SK-N-SH treated with all-trans-retinoic acid at 6 μM for 48 hours (cell line): Measurements from ENCODE around the gene ZDHHC4.

Experiments
- ATAC-seq: fragments of 200-7000 bp; cut with Tn5 transposase; 3 replicates; pipeline ENCODE4 v1.9.1; 2020; ENCODE audit warnings: mild to moderate bottlenecking, moderate library complexity
- ARNTL ChIP-seq: fragments of 450-650 bp; formaldehyde crosslinking; IDR thresholded peaks from 2 replicates; pipeline ENCODE4 v1.5.0; 2020; ENCODE audit warnings: low read depth, mild to moderate bottlenecking, moderate library complexity, borderline replicate concordance
- CSDC2 ChIP-seq: fragments of 250-450 bp; sonication (Bioruptor Pico); IDR thresholded peaks from 2 replicates; pipeline ENCODE4 v1.5.0; 2020; ENCODE audit warnings: mild to moderate bottlenecking, moderate library complexity
- CSRNP3 ChIP-seq: fragments of 250-450 bp; sonication (Bioruptor Pico); IDR thresholded peaks from 2 replicates; pipeline ENCODE4 v1.5.1; 2021; ENCODE audit warnings: mild to moderate bottlenecking, moderate library complexity
- ESRRG ChIP-seq: fragments of 250-450 bp; sonication (Bioruptor Pico); IDR thresholded peaks from 2 replicates; pipeline ENCODE4 v1.6.1; 2021; ENCODE audit warnings: mild to moderate bottlenecking
- GLIS3 ChIP-seq: fragments of 250-450 bp; sonication (Bioruptor Pico); IDR thresholded peaks from 2 replicates; pipeline ENCODE4 v1.5.0; 2020; ENCODE audit warnings: mild to moderate bottlenecking, moderate library complexity
- ISL1 ChIP-seq: fragments of 250-450 bp; sonication (Bioruptor Pico); IDR thresholded peaks from 2 replicates; pipeline ENCODE4 v2.1.2; 2022; ENCODE audit warnings: mild to moderate bottlenecking, moderate library complexity
- OSR1 ChIP-seq: fragments of 250-450 bp; sonication (Bioruptor Pico); IDR thresholded peaks from 2 replicates; pipeline ENCODE4 v1.8.0; 2022; ENCODE audit warnings: moderate library complexity, mild to moderate bottlenecking, inconsistent platforms
- POU6F1 ChIP-seq: fragments of 250-450 bp; sonication (Bioruptor Pico); IDR thresholded peaks from 2 replicates; pipeline ENCODE4 v1.8.0; 2021; ENCODE audit warnings: low read depth, mild to moderate bottlenecking, moderate library complexity, borderline replicate concordance
- PPARA ChIP-seq: fragments of 250-450 bp; sonication (Bioruptor Pico); IDR thresholded peaks from 2 replicates; pipeline ENCODE4 v1.5.0; 2020; ENCODE audit warnings: mild to moderate bottlenecking, borderline replicate concordance
- RARB ChIP-seq: fragments of 250-450 bp; sonication (Bioruptor Pico); IDR thresholded peaks from 2 replicates; pipeline ENCODE4 v1.8.0; 2021; ENCODE audit warnings: mild to moderate bottlenecking, moderate library complexity
- TCF4 ChIP-seq: fragments of 250-450 bp; sonication (Bioruptor Pico); IDR thresholded peaks from 2 replicates; pipeline ENCODE4 v1.8.0; 2021; ENCODE audit warnings: mild to moderate bottlenecking, moderate library complexity, borderline replicate concordance
- TOX ChIP-seq: fragments of 250-450 bp; sonication (Bioruptor Pico); IDR thresholded peaks from 2 replicates; pipeline ENCODE4 v1.8.0; 2021; ENCODE audit warnings: mild to moderate bottlenecking, moderate library complexity, borderline replicate concordance
- ZC3H10 ChIP-seq: fragments of 250-450 bp; sonication (Bioruptor Pico); IDR thresholded peaks from 2 replicates; pipeline ENCODE4 v1.5.1; 2021; ENCODE audit warnings: mild to moderate bottlenecking, moderate library complexity
- ZFP3 ChIP-seq: fragments of 250-450 bp; sonication (Bioruptor Pico); IDR thresholded peaks from 2 replicates; pipeline ENCODE4 v1.5.0; 2020; ENCODE audit warnings: mild to moderate bottlenecking, moderate library complexity
- ZFP30 ChIP-seq: fragments of 450-650 bp; formaldehyde crosslinking; IDR thresholded peaks from 2 replicates; pipeline ENCODE4 v1.5.0; 2022; ENCODE audit warnings: mild to moderate bottlenecking, moderate library complexity
- ZNF565 ChIP-seq: fragments of 450-650 bp; formaldehyde crosslinking; conservative IDR thresholded peaks from 2 replicates; pipeline ENCODE4 v1.5.0; 2020; ENCODE audit warnings: low read depth, mild to moderate bottlenecking, moderate library complexity
- ZNF70 ChIP-seq: fragments of 450-650 bp; formaldehyde crosslinking; IDR thresholded peaks from 2 replicates; pipeline ENCODE4 v1.5.0; 2020; ENCODE audit warnings: mild to moderate bottlenecking, moderate library complexity
- ZNF8 ChIP-seq: fragments of 450-650 bp; formaldehyde crosslinking; IDR thresholded peaks from 2 replicates; pipeline ENCODE4 v1.5.0; 2020; ENCODE audit warnings: mild to moderate bottlenecking, moderate library complexity
- TF ChIP-seq, protein P1 (sequence below): fragments of 250-450 bp; sonication (Bioruptor Pico); IDR thresholded peaks from 2 replicates; pipeline ENCODE4 v1.5.1; 2020; ENCODE audit warnings: low read depth, mild to moderate bottlenecking, moderate library complexity
- TF ChIP-seq, protein P2 (sequence below): fragments of 250-450 bp; sonication (Bioruptor Pico); IDR thresholded peaks from 2 replicates; pipeline ENCODE4 v1.5.0; 2020; ENCODE audit warnings: mild to moderate bottlenecking, moderate library complexity
- TF ChIP-seq, protein P3 (sequence below): fragments of 250-450 bp; sonication (Bioruptor Pico); IDR thresholded peaks from 2 replicates; pipeline ENCODE4 v1.8.0; 2020; ENCODE audit warnings: mild to moderate bottlenecking, moderate library complexity, borderline replicate concordance

The ZDHHC4 gene

GRCh38 chr7:6563936-6564770 is 13.1 kb upstream of the ZDHHC4 start:
- no peak for ATAC-seq
- TF ChIP-seq ZNF565 (no peak), CSRNP3 (no peak), ZFP3 (CRISPR knock-in tag) (no peak), ZC3H10 (CRISPR knock-in tag) (no peak), ZFP30 (CRISPR knock-in tag) (no peak), ESRRG (CRISPR knock-in tag) (no peak), ISL1 (CRISPR knock-in tag) (no peak), TCF4 (CRISPR knock-in tag) (no peak), RARB (no peak), CSDC2 (CRISPR knock-in tag) (no peak), PPARA (CRISPR knock-in tag) (no peak), ARNTL (no peak), ZNF70 (no peak), OSR1 (CRISPR knock-in tag) (no peak), TOX (CRISPR knock-in tag) (no peak), GLIS3 (no peak)
- TF ChIP-seq, protein P1, sequence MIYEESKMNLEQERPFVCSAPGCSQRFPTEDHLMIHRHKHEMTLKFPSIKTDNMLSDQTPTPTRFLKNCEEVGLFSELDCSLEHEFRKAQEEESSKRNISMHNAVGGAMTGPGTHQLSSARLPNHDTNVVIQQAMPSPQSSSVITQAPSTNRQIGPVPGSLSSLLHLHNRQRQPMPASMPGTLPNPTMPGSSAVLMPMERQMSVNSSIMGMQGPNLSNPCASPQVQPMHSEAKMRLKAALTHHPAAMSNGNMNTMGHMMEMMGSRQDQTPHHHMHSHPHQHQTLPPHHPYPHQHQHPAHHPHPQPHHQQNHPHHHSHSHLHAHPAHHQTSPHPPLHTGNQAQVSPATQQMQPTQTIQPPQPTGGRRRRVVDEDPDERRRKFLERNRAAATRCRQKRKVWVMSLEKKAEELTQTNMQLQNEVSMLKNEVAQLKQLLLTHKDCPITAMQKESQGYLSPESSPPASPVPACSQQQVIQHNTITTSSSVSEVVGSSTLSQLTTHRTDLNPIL (CRISPR knock-in tag), result no peak
- TF ChIP-seq, protein P2, sequence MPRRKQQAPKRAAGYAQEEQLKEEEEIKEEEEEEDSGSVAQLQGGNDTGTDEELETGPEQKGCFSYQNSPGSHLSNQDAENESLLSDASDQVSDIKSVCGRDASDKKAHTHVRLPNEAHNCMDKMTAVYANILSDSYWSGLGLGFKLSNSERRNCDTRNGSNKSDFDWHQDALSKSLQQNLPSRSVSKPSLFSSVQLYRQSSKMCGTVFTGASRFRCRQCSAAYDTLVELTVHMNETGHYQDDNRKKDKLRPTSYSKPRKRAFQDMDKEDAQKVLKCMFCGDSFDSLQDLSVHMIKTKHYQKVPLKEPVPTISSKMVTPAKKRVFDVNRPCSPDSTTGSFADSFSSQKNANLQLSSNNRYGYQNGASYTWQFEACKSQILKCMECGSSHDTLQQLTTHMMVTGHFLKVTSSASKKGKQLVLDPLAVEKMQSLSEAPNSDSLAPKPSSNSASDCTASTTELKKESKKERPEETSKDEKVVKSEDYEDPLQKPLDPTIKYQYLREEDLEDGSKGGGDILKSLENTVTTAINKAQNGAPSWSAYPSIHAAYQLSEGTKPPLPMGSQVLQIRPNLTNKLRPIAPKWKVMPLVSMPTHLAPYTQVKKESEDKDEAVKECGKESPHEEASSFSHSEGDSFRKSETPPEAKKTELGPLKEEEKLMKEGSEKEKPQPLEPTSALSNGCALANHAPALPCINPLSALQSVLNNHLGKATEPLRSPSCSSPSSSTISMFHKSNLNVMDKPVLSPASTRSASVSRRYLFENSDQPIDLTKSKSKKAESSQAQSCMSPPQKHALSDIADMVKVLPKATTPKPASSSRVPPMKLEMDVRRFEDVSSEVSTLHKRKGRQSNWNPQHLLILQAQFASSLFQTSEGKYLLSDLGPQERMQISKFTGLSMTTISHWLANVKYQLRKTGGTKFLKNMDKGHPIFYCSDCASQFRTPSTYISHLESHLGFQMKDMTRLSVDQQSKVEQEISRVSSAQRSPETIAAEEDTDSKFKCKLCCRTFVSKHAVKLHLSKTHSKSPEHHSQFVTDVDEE (CRISPR knock-in tag), result no peak

- ATAC-seq, result peak; percentile 26; the same call in 1 of the 3 replicates
- no peak for TF ChIP-seq PPARA (CRISPR knock-in tag)
- TF ChIP-seq ISL1 (CRISPR knock-in tag), result no peak
- TF ChIP-seq ZNF70, result no peak
- no peak for TF ChIP-seq ZFP30 (CRISPR knock-in tag)
- TF ChIP-seq ZC3H10 (CRISPR knock-in tag), result no peak
- TF ChIP-seq GLIS3, result no peak
- TF ChIP-seq, protein P2 (CRISPR knock-in tag), result no peak
- TF ChIP-seq, all 23 proteins: peak for 0
Observed at GRCh38 chr7:6565655-6566054, 11.6 kb upstream of the ZDHHC4 start.

DNA sequence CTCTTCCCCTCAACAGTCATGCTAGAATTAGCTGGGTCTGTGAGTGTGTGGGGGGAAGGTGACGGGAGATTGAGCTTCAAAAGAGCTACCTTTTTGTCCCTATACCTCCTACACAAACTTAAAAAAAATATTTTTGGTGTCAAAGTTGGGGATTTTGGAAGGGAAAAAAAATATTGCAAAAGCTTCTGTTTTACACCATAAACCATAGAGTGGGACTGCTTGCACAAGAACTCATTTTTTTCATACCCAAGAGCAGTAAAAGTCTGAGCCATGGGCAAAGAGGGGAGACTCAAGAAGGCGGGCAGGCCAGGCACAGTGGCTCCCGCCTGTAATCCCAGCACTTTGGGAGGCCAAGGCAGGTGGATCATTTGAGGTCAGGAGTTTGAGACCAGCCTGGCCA is 9.4 kb upstream of the ZDHHC4 start:
- ATAC-seq, result no peak
- TF ChIP-seq ZFP3 (CRISPR knock-in tag), result no peak
- no peak for TF ChIP-seq ZNF70
- TF ChIP-seq PPARA (CRISPR knock-in tag), result no peak
- no peak for TF ChIP-seq ESRRG (CRISPR knock-in tag)
- TF ChIP-seq, protein P3, sequence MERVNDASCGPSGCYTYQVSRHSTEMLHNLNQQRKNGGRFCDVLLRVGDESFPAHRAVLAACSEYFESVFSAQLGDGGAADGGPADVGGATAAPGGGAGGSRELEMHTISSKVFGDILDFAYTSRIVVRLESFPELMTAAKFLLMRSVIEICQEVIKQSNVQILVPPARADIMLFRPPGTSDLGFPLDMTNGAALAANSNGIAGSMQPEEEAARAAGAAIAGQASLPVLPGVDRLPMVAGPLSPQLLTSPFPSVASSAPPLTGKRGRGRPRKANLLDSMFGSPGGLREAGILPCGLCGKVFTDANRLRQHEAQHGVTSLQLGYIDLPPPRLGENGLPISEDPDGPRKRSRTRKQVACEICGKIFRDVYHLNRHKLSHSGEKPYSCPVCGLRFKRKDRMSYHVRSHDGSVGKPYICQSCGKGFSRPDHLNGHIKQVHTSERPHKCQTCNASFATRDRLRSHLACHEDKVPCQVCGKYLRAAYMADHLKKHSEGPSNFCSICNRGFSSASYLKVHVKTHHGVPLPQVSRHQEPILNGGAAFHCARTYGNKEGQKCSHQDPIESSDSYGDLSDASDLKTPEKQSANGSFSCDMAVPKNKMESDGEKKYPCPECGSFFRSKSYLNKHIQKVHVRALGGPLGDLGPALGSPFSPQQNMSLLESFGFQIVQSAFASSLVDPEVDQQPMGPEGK (CRISPR knock-in tag), result no peak
- no peak for TF ChIP-seq ZC3H10 (CRISPR knock-in tag)
- no peak for TF ChIP-seq OSR1 (CRISPR knock-in tag)
- no peak for TF ChIP-seq CSDC2 (CRISPR knock-in tag)
- no peak for TF ChIP-seq ZFP30 (CRISPR knock-in tag)
- no peak for TF ChIP-seq ARNTL
- no peak for TF ChIP-seq POU6F1 (CRISPR knock-in tag)
- TF ChIP-seq, protein P2 (CRISPR knock-in tag), result no peak
- TF ChIP-seq ZNF8, result no peak
- TF ChIP-seq RARB, result no peak
